Stimulated activated CD4-positive, alpha-beta T cell treated with anti-CD3 and anti-CD28 coated beads, Interleukin-4, amount 100 ng/mL, for 1 hour (primary cell): Measurements from ENCODE around the gene CIB4.

Source experiments
- DNase-seq: peaks from one replicate; pipeline ENCODE4 v3.0.0-alpha.2; 2020

Gene CIB4

GRCh38 chr2:26605195-26605998, 35.8 kb downstream of the CIB4 start:
- DNase-seq = no peak

- DNase-seq = no peak
These were observed 38.6 kb downstream of the CIB4 start for GRCh38 chr2:26602575-26602974.

DNA sequence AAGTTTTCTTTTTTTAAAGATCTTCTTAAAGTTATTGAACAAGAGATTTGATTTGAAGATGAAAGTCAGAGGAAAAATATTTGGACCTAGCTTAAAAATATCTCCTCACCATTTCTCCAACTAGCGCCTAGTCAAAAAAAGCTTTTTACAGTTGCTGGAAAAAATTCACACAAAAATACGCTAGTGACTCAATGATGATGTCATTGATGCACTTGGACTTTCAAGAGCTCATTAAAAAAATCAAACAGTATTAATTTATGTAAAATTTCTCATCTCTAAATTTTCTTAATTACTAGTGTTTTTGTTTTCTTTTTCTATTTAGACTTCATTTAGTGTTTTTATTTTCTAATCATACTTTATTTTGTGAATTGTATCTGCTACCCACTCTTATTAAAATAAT, 41.8 kb downstream of the CIB4 start:
- DNase-seq = no peak

GRCh38 chr2:26598996-26599373, 42.2 kb downstream of the CIB4 start:
- DNase-seq = no peak

DNA sequence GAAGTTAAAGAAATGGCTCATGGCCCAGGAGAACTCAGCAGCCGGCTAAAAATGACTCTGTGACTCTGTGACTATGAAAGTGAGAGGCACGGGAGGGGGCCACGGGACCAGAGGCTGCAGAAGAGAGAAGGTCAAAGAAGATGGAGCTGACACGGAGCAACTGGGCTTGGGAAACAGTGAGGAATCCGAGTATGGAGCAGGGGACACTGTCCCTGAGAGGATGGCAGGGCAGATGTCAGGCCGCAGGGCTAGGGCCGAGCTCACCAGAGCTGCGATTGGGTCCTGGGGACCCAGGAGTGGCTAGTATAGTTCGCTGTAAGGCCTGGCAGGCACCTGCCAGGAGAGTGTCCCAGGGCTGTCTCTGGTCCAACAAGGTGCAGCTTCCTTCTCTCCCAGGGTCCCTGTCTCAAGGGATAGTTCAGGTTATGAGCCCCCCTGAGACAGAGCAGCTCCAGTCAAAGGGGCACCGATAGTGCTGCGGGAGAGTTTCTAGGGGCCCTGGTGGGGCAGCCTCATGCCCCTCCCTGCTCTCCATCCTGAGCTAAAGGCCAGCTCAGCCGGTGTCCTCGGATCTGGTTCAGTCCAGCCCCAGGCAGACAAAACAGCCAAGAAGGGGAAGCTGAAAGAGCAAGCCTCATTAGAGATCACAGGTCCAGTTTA, 42.7 kb downstream of the CIB4 start:
- no peak for DNase-seq

- DNase-seq = no peak
These were observed 44.0 kb downstream of the CIB4 start for GRCh38 chr2:26597197-26597596.

DNA sequence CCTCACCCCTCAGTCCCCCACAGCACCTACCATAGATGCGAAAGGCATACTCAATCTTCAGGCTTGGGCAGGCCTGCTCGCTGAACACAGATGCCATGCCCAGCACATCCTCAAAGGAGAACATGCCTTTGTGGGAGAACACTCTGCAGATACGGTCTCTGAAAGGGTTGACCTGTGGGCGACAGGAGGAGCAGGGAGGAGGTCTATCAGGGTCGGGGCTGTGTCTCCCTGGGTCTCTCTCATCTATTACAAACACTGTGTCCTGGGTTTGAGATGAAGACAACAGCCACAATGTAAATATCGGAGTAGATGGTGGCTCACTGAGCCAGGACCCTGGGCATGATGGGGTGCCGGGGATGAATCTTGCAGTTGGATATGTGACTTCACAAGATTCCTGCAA, 46.0 kb downstream of the CIB4 start:
- DNase-seq = no peak

DNA sequence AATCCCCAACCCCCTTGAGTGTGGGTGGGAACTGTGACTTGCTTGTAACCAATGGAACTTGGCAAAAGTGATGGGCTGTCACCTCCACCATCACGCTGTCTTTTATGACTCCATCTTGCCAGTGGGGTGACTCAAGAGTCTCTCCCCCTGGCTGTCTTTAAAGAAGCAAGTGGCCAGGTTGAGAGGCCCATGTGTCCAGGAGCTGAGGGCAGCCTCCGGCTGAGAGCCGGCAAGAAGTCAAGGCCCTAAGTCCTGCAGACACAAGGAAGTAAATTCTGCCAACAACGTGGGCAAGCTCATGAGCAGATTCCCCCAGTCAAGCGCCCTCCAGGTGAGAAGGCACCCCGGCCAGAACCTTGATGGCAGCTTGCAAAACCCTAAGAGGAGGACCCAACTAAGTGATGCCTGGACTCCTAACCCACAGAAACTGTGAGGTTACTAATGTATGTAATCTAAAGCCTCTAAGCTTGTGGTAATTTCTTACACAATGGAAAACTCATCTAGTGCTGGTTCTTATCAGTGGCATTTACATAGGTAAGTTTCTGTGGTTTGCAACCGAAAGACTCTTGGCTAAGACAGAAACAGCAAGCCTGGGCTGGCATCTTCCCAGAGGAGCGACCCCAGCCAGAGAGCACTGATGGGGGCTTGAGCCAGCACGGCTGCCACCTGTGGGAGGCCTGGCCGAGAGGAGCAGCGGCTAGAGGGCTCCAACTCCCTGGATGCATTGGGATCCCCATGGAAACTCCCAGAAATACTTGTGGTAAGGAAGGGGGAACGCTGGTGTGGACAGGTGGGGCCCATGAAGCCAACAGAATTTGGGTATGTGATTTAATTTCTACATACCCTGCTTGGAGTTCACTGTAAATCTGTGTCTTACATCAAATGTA, 49.3 kb downstream of the CIB4 start:
- no peak for DNase-seq

DNA sequence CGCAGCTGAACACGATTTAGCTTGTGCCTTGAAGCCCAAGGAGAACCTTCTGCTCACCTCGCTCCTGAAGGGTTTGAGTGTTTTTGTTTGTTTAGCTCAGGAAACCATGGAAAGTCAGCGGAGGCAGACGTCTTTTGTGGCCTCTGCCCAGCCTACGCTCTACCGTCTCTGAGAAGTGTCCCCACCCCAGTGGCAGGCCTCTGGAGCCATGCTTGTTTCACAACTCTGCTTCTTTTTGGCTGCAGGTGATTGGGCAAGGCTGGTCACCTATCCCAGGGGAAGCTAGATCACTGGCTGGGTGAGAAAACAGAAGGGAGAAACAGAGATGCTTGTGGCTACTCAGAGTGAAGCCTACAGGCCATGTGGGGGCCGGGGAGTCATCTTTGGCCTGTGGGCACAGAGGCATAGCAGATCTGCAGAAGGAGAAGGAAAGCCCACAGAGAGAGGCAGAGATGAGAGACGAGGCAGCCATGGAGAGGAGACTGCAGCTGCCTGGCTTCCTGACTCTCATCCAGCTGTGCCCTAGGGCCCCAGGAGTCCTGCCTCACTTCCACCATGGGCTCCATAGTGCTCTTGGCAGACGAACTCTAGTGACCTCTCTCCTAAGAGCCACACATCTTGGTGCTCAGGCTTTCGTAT, 50.1 kb downstream of the CIB4 start:
- no peak for DNase-seq

DNA sequence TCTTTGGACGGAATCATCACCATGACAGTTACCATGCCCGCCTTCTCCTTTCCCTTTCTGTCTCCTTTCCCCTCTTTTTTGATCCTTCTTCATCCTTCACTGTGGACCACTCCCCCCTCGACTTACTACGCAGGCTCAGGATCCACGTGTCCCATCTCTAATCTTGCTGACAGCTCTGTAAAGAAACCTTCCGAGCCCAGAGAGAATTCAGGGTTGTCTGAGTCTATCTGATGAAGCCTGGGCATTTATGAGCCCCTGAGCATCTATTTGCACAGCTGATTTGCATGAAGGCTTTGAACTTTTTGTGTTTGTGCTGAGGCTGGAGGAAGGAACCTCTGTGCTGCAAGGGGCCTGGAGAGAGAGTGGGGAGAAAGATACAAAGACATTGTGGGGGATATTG, 50.7 kb downstream of the CIB4 start:
- no peak for DNase-seq

DNA sequence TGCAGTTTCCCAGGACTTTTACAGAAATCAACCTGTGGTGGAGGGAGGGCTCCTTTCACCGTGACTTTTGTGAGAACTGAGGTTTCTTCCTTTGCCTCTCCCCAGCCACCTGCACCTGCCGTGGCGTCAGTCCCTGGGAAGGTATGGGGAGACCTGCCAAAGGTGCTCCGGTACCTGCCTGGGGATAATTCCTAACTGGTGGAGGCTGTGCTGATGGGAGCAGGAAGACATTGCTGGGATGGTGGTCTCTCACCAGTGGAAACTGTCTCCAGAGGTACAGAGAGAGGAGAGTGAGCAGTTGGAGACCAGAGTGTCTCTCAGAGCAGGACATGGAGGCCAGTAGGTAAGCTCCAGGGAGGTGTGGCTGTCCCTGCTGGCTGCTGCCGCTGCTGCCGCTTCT, 52.6 kb downstream of the CIB4 start:
- no peak for DNase-seq

DNA sequence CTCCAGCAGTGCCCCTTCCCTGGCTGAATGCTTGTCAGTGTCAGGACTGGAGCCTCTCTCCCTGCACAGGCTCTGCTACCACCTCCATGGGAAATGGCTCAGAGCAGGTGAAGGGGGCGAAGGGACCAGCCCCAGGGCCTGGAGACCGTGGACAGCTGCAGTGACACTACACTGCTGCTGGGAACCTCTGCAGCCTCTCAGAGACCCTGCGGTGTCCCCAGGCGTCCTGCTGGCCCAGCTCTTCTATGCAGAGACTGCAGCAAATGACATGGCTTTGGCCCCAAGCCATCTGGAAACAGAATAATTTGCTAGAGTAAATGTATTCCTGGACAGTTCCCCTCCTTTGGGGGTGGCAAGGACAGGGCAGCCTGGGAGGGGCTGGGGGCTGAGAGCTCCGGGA, 53.2 kb downstream of the CIB4 start:
- DNase-seq = no peak

- DNase-seq = no peak
These were observed 55.2 kb downstream of the CIB4 start for GRCh38 chr2:26585966-26586365.

DNA sequence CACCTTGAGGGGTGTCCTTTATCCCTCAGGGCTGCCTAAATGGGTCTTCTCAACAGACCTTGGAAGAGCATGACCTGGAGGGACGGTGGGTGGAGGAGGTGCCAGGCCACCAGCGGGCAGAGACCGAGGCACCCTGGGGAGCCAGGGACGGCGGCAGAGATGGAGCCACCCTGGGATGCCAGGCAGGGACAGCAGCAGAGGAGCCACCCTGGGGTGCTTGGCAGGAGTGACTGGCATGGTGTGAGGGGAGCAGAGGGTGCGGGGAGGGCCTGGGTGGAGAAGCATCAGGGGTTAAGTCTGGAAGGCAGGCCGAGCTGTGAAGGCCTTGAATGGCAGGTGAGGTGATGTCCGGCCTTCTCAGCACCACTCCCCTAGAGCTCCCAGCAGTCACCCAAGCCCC, 56.1 kb downstream of the CIB4 start:
- no peak for DNase-seq

DNA sequence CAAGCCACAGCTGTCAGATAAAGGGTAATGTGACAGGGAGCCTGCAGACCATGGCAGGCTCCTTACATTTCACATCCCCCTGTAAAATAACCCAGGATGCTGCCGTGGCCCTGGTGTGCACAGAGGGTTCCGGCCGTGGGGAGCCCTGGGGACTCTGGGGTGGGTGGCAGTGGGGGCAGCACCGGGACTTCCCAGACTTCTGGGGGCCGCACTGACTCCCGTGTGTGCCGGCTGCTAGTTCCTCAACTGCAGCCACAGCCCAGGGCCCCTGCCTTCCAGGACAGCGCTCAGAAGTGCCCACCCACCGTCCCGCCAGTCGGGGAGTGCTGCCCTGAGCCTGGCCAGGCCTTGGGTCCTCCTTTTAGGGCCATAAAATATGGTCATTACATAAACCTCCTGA, 56.5 kb downstream of the CIB4 start:
- DNase-seq = no peak

- DNase-seq = no peak
These were observed 57.0 kb downstream of the CIB4 start for GRCh38 chr2:26584191-26584590.

DNA sequence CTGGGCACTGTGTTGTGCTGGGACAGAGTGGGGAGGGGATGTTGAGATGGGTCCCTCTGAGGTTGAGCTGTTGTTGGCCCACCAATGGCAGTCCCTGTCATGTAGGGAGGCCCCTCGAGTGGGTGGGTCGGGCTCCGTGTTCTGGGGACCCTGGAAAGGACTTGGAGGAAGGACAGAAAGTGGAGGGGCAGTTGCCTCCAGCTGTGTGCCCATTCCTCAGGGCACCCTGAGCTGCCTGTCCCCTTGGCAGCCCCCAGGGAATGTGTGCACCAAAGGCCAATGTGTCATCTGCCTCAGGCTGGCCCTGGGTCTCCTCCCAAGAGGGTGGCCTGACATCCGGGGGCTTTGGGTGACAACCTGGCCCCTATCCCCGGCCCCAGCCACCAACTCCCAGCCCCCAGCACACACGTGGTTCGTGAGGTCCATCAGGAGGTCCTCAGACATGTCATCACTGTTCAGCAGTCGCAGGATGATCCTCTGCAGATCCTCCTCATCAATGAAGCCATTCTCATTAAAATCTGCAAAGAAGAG, 57.7 kb downstream of the CIB4 start:
- no peak for DNase-seq

DNA sequence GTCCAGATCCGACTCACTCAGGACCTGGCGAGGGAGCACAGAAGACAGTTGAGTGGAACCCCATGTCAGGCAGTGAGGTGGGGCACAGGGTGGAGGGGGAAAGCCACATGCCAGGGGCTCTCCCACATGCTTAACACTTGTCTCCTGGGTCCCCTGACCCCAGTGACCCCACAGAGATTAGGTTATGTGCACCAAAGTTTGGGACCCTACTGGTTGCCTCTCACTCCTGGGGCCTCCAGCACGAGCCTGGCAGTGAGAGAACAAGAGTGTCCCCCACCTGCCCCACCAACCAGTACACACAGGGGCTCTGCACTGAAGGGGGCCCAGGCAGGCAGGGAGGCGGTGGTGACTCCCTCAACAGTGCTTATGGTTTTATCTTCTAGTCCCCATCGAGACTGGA, 58.3 kb downstream of the CIB4 start:
- no peak for DNase-seq

- no peak for DNase-seq
These were observed 58.9 kb downstream of the CIB4 start for GRCh38 chr2:26581991-26582842.

DNA sequence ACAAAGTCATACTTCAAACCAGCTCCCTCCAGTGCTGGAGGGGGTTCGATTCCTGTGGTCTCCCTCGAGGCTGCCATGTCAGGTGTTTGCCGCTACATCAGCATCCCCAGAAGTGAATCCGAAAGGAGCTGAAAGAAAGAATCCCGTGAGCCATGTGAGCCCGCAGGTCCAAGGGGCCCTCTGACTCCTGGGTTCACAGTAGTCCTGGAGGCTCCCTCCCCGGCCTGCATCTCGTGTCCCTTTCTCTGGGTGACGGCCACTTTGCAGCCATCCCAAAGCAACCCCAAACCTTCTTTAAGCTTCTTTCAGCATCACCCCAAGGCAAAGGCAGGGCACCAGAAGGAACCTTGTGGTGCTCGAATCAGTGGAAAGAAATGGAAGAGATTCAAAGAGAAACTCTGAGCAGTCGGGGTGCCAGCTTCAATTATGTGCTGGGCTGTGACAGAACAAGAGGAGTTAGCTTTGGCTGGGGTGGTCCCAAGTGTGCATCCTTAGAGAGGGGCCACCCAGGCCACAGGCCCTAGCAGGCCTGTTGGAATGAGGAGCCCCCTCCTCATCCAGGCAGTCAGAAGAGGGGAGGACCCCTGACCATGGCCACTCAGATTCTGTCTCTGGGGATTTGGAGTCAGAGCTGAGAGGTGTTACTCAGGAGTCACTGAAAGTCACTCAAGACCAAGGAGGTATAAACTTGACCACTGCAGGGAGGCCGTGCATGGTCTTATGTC, 59.7 kb downstream of the CIB4 start:
- DNase-seq = no peak

GRCh38 chr2:26580751-26581150, 60.4 kb downstream of the CIB4 start:
- DNase-seq = no peak
